IMR-90 (cell line): ENCODE data around the gene PCK2. TPM values are rescaled to one million over a fixed set of nuclear protein-coding genes. Genes with fewer than 3 reads are reported as not detected.

Experiments
- ATAC-seq: fragments of 200-7000 bp; cut with Tn5 transposase; 2 replicates; pipeline ENCODE4 v1.9.1; 2020; ENCODE audit warnings: low read depth, mild to moderate bottlenecking, moderate library complexity
- BruUV-seq: library from RNA; stranded (reverse); fragments of 400-500 nt; replicated peaks from 2 replicates; lab custom pipeline; 2021; lab: Mats Ljungman, UMichigan
- CTCF ChIA-PET: fragments of 300-600 bp; formaldehyde crosslinking; extraction: SDS; loops from one replicate; lab custom pipeline; 2021; ENCODE audit warnings: antibody characterized with exemption; lab: Yijun Ruan, JAX
- POLR2A ChIA-PET: fragments of 300-600 bp; sonication (Branson Sonifier 250); formaldehyde crosslinking; loops from one replicate; lab custom pipeline; 2022; ENCODE audit warnings: antibody characterized with exemption; ENCODE audit not compliant: unreplicated experiment; lab: Charles Lee
- DNase-seq: peaks from one replicate; pipeline ENCODE4 v3.0.0; 2013
- H2AFZ ChIP-seq: replicated peaks from 2 replicates; pipeline ENCODE3; 2013; ENCODE audit warnings: low read length, mild to moderate bottlenecking; ENCODE audit not compliant: poor library complexity
- H2AK5ac ChIP-seq: 2 replicates; pipeline ENCODE4 v1.6.1; 2013; ENCODE audit warnings: low read depth, low read length, inconsistent platforms
- H2AK9ac ChIP-seq: replicated peaks from 2 replicates; pipeline ENCODE3; 2013; ENCODE audit warnings: mild to moderate bottlenecking, low read depth, low read length, moderate library complexity; ENCODE audit not compliant: poor library complexity
- H2BK120ac ChIP-seq: 2 replicates; pipeline ENCODE4 v1.6.1; 2013; ENCODE audit warnings: low read depth, low read length, inconsistent platforms
- H2BK15ac ChIP-seq: 3 replicates; pipeline ENCODE4 v1.6.1; 2013; ENCODE audit warnings: low read depth, low read length, inconsistent platforms
- H2BK20ac ChIP-seq: 2 replicates; pipeline ENCODE4 v1.6.1; 2013; ENCODE audit warnings: low read depth, mild to moderate bottlenecking, inconsistent platforms, low read length, moderate library complexity
- H2BK5ac ChIP-seq: 2 replicates; pipeline ENCODE4 v1.6.1; 2013; ENCODE audit warnings: mild to moderate bottlenecking, low read depth, low read length, inconsistent platforms; ENCODE audit not compliant: poor library complexity, severe bottlenecking
- H3K14ac ChIP-seq: replicated peaks from 2 replicates; pipeline ENCODE4 v1.6.1; 2013; ENCODE audit warnings: low read depth, low read length, inconsistent platforms
- H3K18ac ChIP-seq: 2 replicates; pipeline ENCODE4 v1.6.1; 2013; ENCODE audit warnings: low read depth, low read length, control low read depth
- H3K23ac ChIP-seq: 2 replicates; pipeline ENCODE4 v1.6.1; 2013; ENCODE audit warnings: low read depth, low read length, inconsistent platforms
- H3K27ac ChIP-seq: 2 replicates; pipeline ENCODE4 v1.5.1; 2013; ENCODE audit warnings: mild to moderate bottlenecking, control low read depth, low read length; ENCODE audit not compliant: insufficient read depth
- H3K27me3 ChIP-seq: 2 replicates; pipeline ENCODE4 v1.6.1; 2013; ENCODE audit warnings: low read length; ENCODE audit not compliant: control insufficient read depth, insufficient read depth
- H3K36me3 ChIP-seq: 2 replicates; pipeline ENCODE4 v1.6.1; 2013; ENCODE audit warnings: low read length, mixed read lengths; ENCODE audit not compliant: control insufficient read depth, insufficient read depth
- H3K4ac ChIP-seq: 2 replicates; pipeline ENCODE4 v1.6.1; 2013; ENCODE audit warnings: low read depth, low read length, inconsistent platforms
- H3K4me1 ChIP-seq: 2 replicates; pipeline ENCODE4 v1.6.1; 2013; ENCODE audit warnings: low read length, mixed read lengths; ENCODE audit not compliant: control insufficient read depth, insufficient read depth
- H3K4me2 ChIP-seq: 2 replicates; pipeline ENCODE4 v1.6.1; 2013; ENCODE audit warnings: low read depth, mild to moderate bottlenecking, control low read depth, low read length, moderate library complexity
- H3K4me3 ChIP-seq: 2 replicates; pipeline ENCODE4 v1.5.1; 2013; ENCODE audit warnings: low read depth, mild to moderate bottlenecking, control low read depth, low read length, moderate library complexity; ENCODE audit not compliant: insufficient read depth
- H3K56ac ChIP-seq: 2 replicates; pipeline ENCODE4 v1.6.1; 2013; ENCODE audit warnings: low read length, inconsistent platforms; ENCODE audit not compliant: insufficient read depth; ENCODE audit errors: extremely low read depth
- H3K79me1 ChIP-seq, 2 experiments: 2 replicates each; pipeline ENCODE4 v1.6.1; 2013; ENCODE audit warnings: low read length in 2 of 2, inconsistent platforms in 1 of 2, low read depth in 1 of 2
- H3K9ac ChIP-seq: 2 replicates; pipeline ENCODE4 v1.6.1; 2013; ENCODE audit warnings: low read depth, low read length, control low read depth
- H3K9me1 ChIP-seq: 2 replicates; pipeline ENCODE4 v1.6.1; 2013; ENCODE audit warnings: low read length, inconsistent platforms; ENCODE audit not compliant: insufficient read depth
- H3K9me3 ChIP-seq: 2 replicates; pipeline ENCODE4 v1.6.1; 2013; ENCODE audit warnings: low read length; ENCODE audit not compliant: control insufficient read depth, insufficient read depth
- H4K20me1 ChIP-seq: 2 replicates; pipeline ENCODE4 v1.6.1; 2013; ENCODE audit warnings: low read length, inconsistent platforms; ENCODE audit not compliant: insufficient read depth
- H4K5ac ChIP-seq: 2 replicates; pipeline ENCODE4 v1.6.1; 2013; ENCODE audit warnings: mild to moderate bottlenecking, low read depth, low read length, control low read depth
- H4K8ac ChIP-seq, 2 experiments: 2 replicates each; pipeline ENCODE4 v1.6.1; 2013; ENCODE audit warnings: low read depth in 2 of 2, low read length in 2 of 2, control low read depth in 1 of 2, inconsistent platforms in 1 of 2
- H4K91ac ChIP-seq: 2 replicates; pipeline ENCODE4 v1.6.1; 2013; ENCODE audit warnings: low read depth, low read length, inconsistent platforms; ENCODE audit not compliant: insufficient read depth
- MAZ ChIP-seq: IDR thresholded peaks from 2 replicates; pipeline ENCODE4 v1.6.1; 2012; ENCODE audit warnings: low read depth, mild to moderate bottlenecking, low read length, improper control_type of control experiment, moderate library complexity, borderline replicate concordance
- WGBS, 2 experiments: methylation state at CpG; one replicate each; pipeline versions ENCODE4 v1.1.5 to v1.1.7; 2013; ENCODE audit warnings: missing lambda C conversion rate in 2 of 2; ENCODE audit not compliant: insufficient read length in 1 of 2; ENCODE audit errors: extremely low coverage in 2 of 2; 5-methylcytosine and 5-hydroxymethylcytosine counted together
- dilution Hi-C: fragments of 300-500 bp; cut with HindIII; formaldehyde crosslinking; loops from one replicate; pipeline ENCODE4 v1.14.3; 2018; ENCODE audit warnings: low sequenced_read_pairs; ENCODE audit not compliant: unreplicated experiment
- in situ Hi-C: fragments of 300-500 bp; cut with MboI; formaldehyde crosslinking; loops from 3 replicates; pipeline ENCODE4 v1.14.3; 2019; ENCODE audit warnings: low sequenced_read_pairs, inconsistent platforms, mixed read lengths
- intact Hi-C: fragments of 100-400 bp; cut with micrococcal nuclease; formaldehyde crosslinking; loops from 2 replicates; pipeline ENCODE4 v1.10.0; 2022
- polyA plus RNA-seq, 3 experiments: library from polyadenylated mRNA; depleted of rRNA; stranded (reverse); fragments of >200 nt; gene quantifications; 2 replicates each; pipeline ENCODE4 v1.2.3, GENCODE V29; 2012; ENCODE audit warnings: low replicate concordance in 1 of 3
- total RNA-seq: library from RNA; depleted of rRNA; stranded (reverse); fragments of >200 nt; gene quantifications from 2 replicates; pipeline ENCODE4 v1.2.3, GENCODE V29; 2012

The PCK2 gene
- total and polyA plus RNA-seq, 2 of the 4 experiments (the other 2 are of a cell fraction): 13.4 to 29.4 TPM

DNA sequence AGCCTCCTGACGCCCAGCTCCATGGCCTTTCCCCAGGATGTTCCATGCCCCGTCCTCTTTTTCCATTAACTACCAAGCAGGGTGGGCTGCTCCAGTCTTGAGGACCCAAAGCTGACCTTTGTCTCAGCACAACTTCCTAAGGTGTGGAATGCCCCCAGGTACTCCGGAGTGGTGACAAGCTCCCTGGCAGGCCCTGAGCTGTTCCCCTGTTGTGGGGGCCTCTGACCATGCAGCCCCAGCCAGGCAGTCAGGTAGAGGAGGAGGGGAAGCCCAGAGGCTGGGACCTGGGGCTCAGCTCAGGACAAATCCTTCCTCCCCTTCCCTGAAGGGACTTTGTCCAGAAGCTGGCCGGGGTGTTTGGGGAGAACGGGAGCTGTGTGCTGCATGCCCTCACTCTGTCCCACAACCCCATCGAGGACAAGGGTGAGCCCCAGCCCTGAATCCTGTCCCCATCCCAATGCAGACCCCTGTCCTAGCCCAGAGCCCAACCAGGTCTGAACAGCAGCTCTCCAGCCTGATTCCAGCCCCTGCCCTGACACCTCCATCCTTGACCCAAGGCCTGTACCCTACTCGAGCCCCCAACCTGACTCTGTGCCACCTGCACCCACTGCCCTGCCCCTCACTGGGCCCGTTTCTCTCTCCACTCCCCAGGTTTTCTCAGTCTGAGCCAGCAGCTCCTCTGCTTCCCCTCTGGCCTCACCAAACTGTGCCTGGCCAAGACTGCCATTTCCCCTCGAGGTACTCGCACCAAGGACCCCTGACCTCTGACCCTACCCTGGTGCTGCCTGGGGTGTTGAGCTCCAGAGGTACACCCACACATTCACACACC lies 37.9 kb upstream of the PCK2 start:
- in situ Hi-C loops: loop anchor here (5.0 kb wide), 1 partner anchor 36 kb away; the partner anchor contains the start of gene PCK2
- POLR2A ChIA-PET: no interaction called here
- Histone ChIP-seq H2AK5ac (no peak overlapping the region), H3K79me1 (no peaks in the 10 kb centered on the region), H3K27ac (no peak overlapping the region), H2BK5ac (no peak overlapping the region), H2BK120ac (no peak overlapping the region), H3K18ac (no peak overlapping the region), H3K14ac (no peak overlapping the region), H4K8ac (no peak overlapping the region), H3K23ac (no peak overlapping the region), H3K4me3 (no peak overlapping the region), H3K9me1 (0 out of 2 replicates have a peak, but pooled peaks cover 3% of the 10 kb centered on the region), H2AK9ac (no peak overlapping the region), H3K9ac (no peak overlapping the region), H4K5ac (no peak overlapping the region), H2BK15ac (no peak overlapping the region), H2AFZ (no peak overlapping the region), H2BK20ac (no peak overlapping the region), H3K36me3 (no peaks in the 10 kb centered on the region), H3K4ac (no peak overlapping the region), H3K27me3 (peaks cover 35% of the 10 kb centered on the region; the same call in 1 of the 2 replicates), H3K4me1 (peaks cover 5% of the 10 kb centered on the region; the same call in 1 of the 2 replicates), H3K9me3 (no peaks in the 10 kb centered on the region), H3K4me2 (no peak overlapping the region), H4K20me1 (peaks cover 3% of the 10 kb centered on the region; the same call in 1 of the 2 replicates), H3K56ac (no peak overlapping the region), H4K91ac (no peak overlapping the region)
- 55% methylated on average over 4 of the region's 10 CpGs; no CpG with 5 or more reads in 1 of the 2 experiments for WGBS, 2 experiments
- no peak for TF ChIP-seq MAZ
- dilution Hi-C loops: no loop called here
- BruUV-seq: no TSS peak
- CTCF ChIA-PET: interaction anchor here (1.0 kb wide), 1 partner anchor 38 kb away, joined by 3 read pairs; the partner anchor contains the start of gene PCK2
- intact Hi-C loops: no loop called here
- DNase-seq (no peak), ATAC-seq (no peak)
